Prostate gland (tissue), 2 donors: Measurements from ENCODE around the gene LSAMP.

Experiments used
- POLR2A ChIP-seq: fragments of 450-650 bp; IDR thresholded peaks from one replicate; pipeline ENCODE4 v1.6.1; 2016; ENCODE audit warnings: antibody characterized with exemption, mild to moderate bottlenecking
- POLR2AphosphoS5 ChIP-seq: sonication (generic); formaldehyde crosslinking; IDR thresholded peaks from one replicate; pipeline ENCODE4 v1.6.1; 2017; ENCODE audit warnings: antibody characterized with exemption
- TF ChIP-seq, protein P1 (sequence below), 4 experiments: fragments of 200-600 bp in 2 of 4; fragments of 450-650 bp in 2 of 4; sonication (generic) in 2 of 4; IDR thresholded peaks; 1 replicate in 3 of 4; 2 replicates in 1 of 4; pipeline ENCODE4 v1.5.1; 2016 to 2019; ENCODE audit warnings: antibody characterized with exemption in 4 of 4, mild to moderate bottlenecking in 2 of 4, moderate library complexity in 2 of 4

DNA sequence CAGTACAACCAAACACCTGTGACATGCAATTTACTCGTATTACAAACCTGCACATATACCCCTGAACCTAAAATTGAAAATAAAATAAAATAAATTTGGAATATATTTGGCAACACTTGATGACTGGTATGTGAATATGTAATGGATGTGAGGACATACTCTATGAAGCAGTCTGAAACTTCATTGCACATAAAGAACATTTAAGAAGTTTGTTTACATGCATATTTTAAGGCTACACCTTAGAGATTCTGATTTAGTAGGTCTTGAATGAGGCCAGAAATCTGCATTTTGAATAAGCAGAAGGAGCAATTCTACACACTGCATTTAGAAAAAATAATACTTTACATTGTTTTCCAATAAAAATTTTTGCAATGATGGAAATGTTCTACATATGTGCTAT is 284.7 kb downstream of the LSAMP start:
- TF ChIP-seq, protein P1, sequence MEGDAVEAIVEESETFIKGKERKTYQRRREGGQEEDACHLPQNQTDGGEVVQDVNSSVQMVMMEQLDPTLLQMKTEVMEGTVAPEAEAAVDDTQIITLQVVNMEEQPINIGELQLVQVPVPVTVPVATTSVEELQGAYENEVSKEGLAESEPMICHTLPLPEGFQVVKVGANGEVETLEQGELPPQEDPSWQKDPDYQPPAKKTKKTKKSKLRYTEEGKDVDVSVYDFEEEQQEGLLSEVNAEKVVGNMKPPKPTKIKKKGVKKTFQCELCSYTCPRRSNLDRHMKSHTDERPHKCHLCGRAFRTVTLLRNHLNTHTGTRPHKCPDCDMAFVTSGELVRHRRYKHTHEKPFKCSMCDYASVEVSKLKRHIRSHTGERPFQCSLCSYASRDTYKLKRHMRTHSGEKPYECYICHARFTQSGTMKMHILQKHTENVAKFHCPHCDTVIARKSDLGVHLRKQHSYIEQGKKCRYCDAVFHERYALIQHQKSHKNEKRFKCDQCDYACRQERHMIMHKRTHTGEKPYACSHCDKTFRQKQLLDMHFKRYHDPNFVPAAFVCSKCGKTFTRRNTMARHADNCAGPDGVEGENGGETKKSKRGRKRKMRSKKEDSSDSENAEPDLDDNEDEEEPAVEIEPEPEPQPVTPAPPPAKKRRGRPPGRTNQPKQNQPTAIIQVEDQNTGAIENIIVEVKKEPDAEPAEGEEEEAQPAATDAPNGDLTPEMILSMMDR (IDR thresholded peaks at IDR 0.05) = no peak
- TF ChIP-seq POLR2A = no peak
- TF ChIP-seq POLR2AphosphoS5 = no peak
